NCI-H146 (cell line): ENCODE data around the gene MKRN2.
"Not testable (repeated sequence)": the region's sequence is repeated elsewhere in the genome, so short reads cannot be mapped to it uniquely, and the experiment has no call there.

Experiments used
- DNase-seq: peaks from one replicate; lab custom pipeline; 2025; lab: John Stamatoyannopoulos, UW

MKRN2 gene

GRCh38 chr3:12588039-12589009 is 31.4 kb downstream of the MKRN2 start:
- peak; percentile 29 for DNase-seq

- no peak for DNase-seq
Observed at GRCh38 chr3:12590096-12590495, 33.2 kb downstream of the MKRN2 start.

- no peak for DNase-seq
Observed at GRCh38 chr3:12591456-12591855, 34.6 kb downstream of the MKRN2 start.

- DNase-seq, result no peak
Observed at GRCh38 chr3:12591997-12592715, 35.3 kb downstream of the MKRN2 start.

- no peak for DNase-seq
Observed at GRCh38 chr3:12593473-12593872, 36.6 kb downstream of the MKRN2 start.

- no peak for DNase-seq
Observed at GRCh38 chr3:12598890-12599289, 42.0 kb downstream of the MKRN2 start.

GRCh38 chr3:12601072-12601471 is 44.2 kb downstream of the MKRN2 start:
- DNase-seq, result no peak

- no peak for DNase-seq
Observed at GRCh38 chr3:12603969-12604368, 47.1 kb downstream of the MKRN2 start.

GRCh38 chr3:12608376-12608775 is 51.5 kb downstream of the MKRN2 start:
- DNase-seq, result no peak

GRCh38 chr3:12611117-12611516 is 54.2 kb downstream of the MKRN2 start:
- DNase-seq, result no peak

- no peak for DNase-seq
Observed at GRCh38 chr3:12612514-12613226, 55.8 kb downstream of the MKRN2 start.

GRCh38 chr3:12613250-12613649 is 56.4 kb downstream of the MKRN2 start:
- DNase-seq, result no peak

- no peak for DNase-seq
Observed at GRCh38 chr3:12615266-12615665, 58.4 kb downstream of the MKRN2 start.

GRCh38 chr3:12618426-12618825 is 61.5 kb downstream of the MKRN2 start:
- no peak for DNase-seq

GRCh38 chr3:12620305-12620704 is 63.4 kb downstream of the MKRN2 start:
- no peak for DNase-seq

- DNase-seq, result no peak
Observed at GRCh38 chr3:12620729-12621128, 63.8 kb downstream of the MKRN2 start.

- no peak for DNase-seq
Observed at GRCh38 chr3:12622335-12622734, 65.4 kb downstream of the MKRN2 start.

GRCh38 chr3:12624056-12624455 is 67.2 kb downstream of the MKRN2 start:
- no peak for DNase-seq

GRCh38 chr3:12624964-12625363 is 68.1 kb downstream of the MKRN2 start:
- not testable (repeated sequence) for DNase-seq

GRCh38 chr3:12627370-12627769 is 70.5 kb downstream of the MKRN2 start:
- DNase-seq, result no peak

- DNase-seq, result no peak
Observed at GRCh38 chr3:12628813-12629212, 71.9 kb downstream of the MKRN2 start.

GRCh38 chr3:12629560-12629959 is 72.7 kb downstream of the MKRN2 start:
- DNase-seq, result no peak
